ENCODE results near the gene PI3.

DNA sequence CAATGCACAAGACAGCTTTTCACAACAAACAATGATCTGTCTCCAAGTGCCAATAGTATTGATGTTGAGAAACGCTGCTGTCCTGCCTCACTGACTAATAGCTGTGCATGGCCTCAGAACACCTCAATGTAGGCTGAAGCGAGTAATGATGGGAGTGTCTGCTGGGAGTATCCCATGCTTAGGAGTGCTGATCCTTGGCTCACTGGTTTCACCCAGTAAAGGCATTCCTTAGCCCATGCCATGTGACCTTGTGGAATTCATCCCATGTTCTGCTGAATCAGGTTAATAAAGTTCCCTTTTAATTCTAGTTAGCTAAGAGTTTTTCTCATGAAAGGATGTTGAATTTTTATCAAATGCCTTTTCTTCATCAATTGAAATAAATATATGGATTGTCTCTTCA, 46.6 kb upstream of the PI3 start:
- TF ChIP-seq, protein P1, sequence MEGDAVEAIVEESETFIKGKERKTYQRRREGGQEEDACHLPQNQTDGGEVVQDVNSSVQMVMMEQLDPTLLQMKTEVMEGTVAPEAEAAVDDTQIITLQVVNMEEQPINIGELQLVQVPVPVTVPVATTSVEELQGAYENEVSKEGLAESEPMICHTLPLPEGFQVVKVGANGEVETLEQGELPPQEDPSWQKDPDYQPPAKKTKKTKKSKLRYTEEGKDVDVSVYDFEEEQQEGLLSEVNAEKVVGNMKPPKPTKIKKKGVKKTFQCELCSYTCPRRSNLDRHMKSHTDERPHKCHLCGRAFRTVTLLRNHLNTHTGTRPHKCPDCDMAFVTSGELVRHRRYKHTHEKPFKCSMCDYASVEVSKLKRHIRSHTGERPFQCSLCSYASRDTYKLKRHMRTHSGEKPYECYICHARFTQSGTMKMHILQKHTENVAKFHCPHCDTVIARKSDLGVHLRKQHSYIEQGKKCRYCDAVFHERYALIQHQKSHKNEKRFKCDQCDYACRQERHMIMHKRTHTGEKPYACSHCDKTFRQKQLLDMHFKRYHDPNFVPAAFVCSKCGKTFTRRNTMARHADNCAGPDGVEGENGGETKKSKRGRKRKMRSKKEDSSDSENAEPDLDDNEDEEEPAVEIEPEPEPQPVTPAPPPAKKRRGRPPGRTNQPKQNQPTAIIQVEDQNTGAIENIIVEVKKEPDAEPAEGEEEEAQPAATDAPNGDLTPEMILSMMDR (IDR thresholded peaks at IDR 0.05) = no peak
- TF ChIP-seq POLR2A (IDR thresholded peaks at IDR 0.05) (no peak), POLR2AphosphoS5 (IDR thresholded peaks at IDR 0.05) (no peak)

Data from breast epithelium (tissue), 3 donors.